ENCODE results near the gene COL4A2.

- TF ChIP-seq CTCF (conservative IDR thresholded peaks at IDR 0.05; ENCODE audit: low read length): no peak
- no peak for TF ChIP-seq EZH2phosphoT487 (IDR thresholded peaks at IDR 0.05; ENCODE audit: borderline replicate concordance)
Observed at GRCh38 chr13:110474713-110475112, 167.6 kb downstream of the COL4A2 start.
